Measurements from ENCODE around the gene ASMTL.

The ASMTL gene

DNA sequence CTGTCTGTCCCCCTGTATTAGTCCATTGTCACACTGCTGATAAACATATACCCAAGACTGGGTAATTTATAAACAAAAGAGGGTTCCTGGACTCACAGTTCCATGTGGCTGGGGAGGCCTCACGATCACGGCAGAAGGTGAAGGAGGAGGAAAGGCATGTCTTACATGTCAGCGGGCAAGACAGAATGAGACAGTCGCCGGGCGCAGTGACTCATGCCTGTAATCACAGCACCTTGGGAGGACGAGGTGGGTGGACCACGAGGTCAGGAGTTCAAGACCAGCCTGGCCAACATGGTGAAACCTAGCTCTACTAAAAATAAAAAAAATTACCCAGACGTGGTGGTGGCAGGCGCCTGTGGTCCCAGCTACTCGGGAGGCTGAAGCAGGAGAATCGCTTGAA lies 91.4 kb downstream of the ASMTL start:
- Histone ChIP-seq H3K27me3 (ENCODE audit: insufficient read depth, poor library complexity, severe bottlenecking) (no peaks in the 10 kb centered on the region), H3K9me3 (ENCODE audit: severe bottlenecking) (peaks cover 11% of the 10 kb centered on the region), H3K4me3 (ENCODE audit: severe bottlenecking) (no peak overlapping the region), H3K36me3 (ENCODE audit: low read depth) (no peaks in the 10 kb centered on the region), H3K4me1 (ENCODE audit: insufficient read depth, poor library complexity, severe bottlenecking) (no peaks in the 10 kb centered on the region), H3K27ac (ENCODE audit: poor library complexity, severe bottlenecking) (no peak overlapping the region)
- TF ChIP-seq, protein P1, sequence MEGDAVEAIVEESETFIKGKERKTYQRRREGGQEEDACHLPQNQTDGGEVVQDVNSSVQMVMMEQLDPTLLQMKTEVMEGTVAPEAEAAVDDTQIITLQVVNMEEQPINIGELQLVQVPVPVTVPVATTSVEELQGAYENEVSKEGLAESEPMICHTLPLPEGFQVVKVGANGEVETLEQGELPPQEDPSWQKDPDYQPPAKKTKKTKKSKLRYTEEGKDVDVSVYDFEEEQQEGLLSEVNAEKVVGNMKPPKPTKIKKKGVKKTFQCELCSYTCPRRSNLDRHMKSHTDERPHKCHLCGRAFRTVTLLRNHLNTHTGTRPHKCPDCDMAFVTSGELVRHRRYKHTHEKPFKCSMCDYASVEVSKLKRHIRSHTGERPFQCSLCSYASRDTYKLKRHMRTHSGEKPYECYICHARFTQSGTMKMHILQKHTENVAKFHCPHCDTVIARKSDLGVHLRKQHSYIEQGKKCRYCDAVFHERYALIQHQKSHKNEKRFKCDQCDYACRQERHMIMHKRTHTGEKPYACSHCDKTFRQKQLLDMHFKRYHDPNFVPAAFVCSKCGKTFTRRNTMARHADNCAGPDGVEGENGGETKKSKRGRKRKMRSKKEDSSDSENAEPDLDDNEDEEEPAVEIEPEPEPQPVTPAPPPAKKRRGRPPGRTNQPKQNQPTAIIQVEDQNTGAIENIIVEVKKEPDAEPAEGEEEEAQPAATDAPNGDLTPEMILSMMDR (IDR thresholded peaks at IDR 0.05; ENCODE audit: poor library complexity, severe bottlenecking): no peak
- ATAC-seq (ENCODE audit: low read depth) (no peak), DNase-seq (ENCODE audit: low spot score) (no peak)

DNA sequence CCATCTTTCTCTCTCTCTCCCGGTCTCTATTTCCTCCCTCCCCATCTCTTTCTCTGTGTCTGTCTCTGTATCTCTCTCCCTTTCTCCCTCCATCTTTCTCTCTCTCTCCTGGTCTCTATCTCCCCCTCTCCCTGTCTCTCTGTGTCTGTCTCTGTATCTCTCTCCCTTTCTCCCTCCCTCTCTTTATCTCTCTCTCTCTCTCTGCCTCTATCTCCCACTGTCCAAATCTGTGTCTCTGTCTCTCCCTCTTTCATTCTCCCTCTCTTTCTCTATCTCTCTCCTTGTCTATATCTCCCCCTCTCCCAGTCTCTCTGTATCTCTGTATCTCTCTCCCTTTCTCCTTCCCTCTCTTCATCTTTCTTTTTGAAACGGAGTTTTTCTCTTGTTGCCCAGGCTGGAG lies 92.5 kb downstream of the ASMTL start:
- H3K27me3 ChIP-seq (ENCODE audit: insufficient read depth, poor library complexity, severe bottlenecking): no peaks in the 10 kb centered on the region
- DNase-seq (ENCODE audit: low spot score) (no peak), ATAC-seq (ENCODE audit: low read depth) (no peak)
- TF ChIP-seq, protein P1 (IDR thresholded peaks at IDR 0.05; ENCODE audit: poor library complexity, severe bottlenecking): no peak
- no peaks in the 10 kb centered on the region for H3K4me1 ChIP-seq (ENCODE audit: insufficient read depth, poor library complexity, severe bottlenecking)
- no peak overlapping the region for H3K27ac ChIP-seq (ENCODE audit: poor library complexity, severe bottlenecking)
- no peaks in the 10 kb centered on the region for H3K36me3 ChIP-seq (ENCODE audit: low read depth)
- no peak overlapping the region for H3K4me3 ChIP-seq (ENCODE audit: severe bottlenecking)
- peaks cover 11% of the 10 kb centered on the region for H3K9me3 ChIP-seq (ENCODE audit: severe bottlenecking)

DNA sequence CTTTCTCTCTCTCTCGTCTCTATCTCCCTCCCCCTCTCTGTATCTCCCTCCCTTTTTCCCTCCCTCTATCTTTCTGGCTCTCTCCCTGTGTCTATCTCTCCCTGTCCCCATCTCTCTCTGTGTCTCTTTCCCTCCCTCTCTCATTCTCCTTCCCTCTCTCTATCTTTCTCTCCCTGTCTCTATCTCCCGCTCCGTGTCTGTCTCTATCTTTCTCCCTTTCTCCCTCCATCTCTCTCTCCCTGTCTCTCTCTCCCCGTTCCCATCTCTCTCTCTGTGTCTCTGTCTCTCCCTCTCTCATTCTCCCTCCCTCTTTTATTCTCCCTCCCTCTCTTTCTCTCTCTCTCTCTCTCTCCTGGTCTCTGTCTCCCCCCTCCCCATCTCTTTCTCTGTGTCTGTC lies 93.2 kb downstream of the ASMTL start:
- ATAC-seq (ENCODE audit: low read depth) (no peak), DNase-seq (ENCODE audit: low spot score) (no peak)
- no peak overlapping the region for H3K4me3 ChIP-seq (ENCODE audit: severe bottlenecking)
- no peaks in the 10 kb centered on the region for H3K36me3 ChIP-seq (ENCODE audit: low read depth)
- H3K9me3 ChIP-seq (ENCODE audit: severe bottlenecking): peaks cover 11% of the 10 kb centered on the region
- no peaks in the 10 kb centered on the region for H3K27me3 ChIP-seq (ENCODE audit: insufficient read depth, poor library complexity, severe bottlenecking)
- TF ChIP-seq, protein P1 (IDR thresholded peaks at IDR 0.05; ENCODE audit: poor library complexity, severe bottlenecking): no peak
- no peaks in the 10 kb centered on the region for H3K4me1 ChIP-seq (ENCODE audit: insufficient read depth, poor library complexity, severe bottlenecking)
- H3K27ac ChIP-seq (ENCODE audit: poor library complexity, severe bottlenecking): no peak overlapping the region

DNA sequence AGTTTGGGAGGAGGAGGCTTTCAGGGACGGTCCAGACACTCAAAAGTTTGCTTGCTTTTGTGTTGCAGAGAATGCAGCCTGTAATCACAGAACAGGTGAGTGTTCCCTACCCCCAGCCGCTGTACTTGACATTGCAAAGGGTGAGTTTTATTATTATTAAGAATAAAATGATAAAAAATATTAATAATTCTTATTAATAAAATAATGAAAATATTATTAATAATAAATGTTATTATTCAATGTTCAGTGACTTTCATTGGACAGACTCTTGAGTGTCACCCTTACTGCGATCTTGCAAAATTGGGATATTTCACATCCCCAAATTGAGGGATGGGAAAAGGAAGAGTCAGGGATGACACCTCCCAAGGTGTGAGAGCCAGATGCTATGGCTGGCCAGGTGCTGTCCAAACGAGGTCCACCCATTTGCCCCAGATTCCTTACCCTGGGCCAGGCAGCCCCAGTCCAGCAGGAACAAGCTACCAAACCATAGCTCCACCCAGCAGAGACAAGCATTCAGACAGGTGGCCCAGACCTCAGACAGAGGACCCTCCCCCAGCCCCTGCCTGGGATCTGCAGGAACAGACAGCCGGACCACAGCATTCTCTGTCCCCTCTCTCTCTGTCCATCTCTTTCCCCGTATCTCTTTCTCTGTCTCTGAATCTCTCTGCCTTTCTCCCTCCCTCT lies 93.8 kb downstream of the ASMTL start:
- H3K9me3 ChIP-seq (ENCODE audit: severe bottlenecking): peaks cover 9% of the 10 kb centered on the region
- ATAC-seq (ENCODE audit: low read depth) (0 out of 3 replicates have a peak, but pooled peaks have one; percentile 14), DNase-seq (ENCODE audit: low spot score) (no peak)
- H3K27ac ChIP-seq (ENCODE audit: poor library complexity, severe bottlenecking): no peak overlapping the region
- no peaks in the 10 kb centered on the region for H3K36me3 ChIP-seq (ENCODE audit: low read depth)
- TF ChIP-seq, protein P1 (IDR thresholded peaks at IDR 0.05; ENCODE audit: poor library complexity, severe bottlenecking): no peak
- H3K27me3 ChIP-seq (ENCODE audit: insufficient read depth, poor library complexity, severe bottlenecking): no peaks in the 10 kb centered on the region
- H3K4me1 ChIP-seq (ENCODE audit: insufficient read depth, poor library complexity, severe bottlenecking): no peaks in the 10 kb centered on the region
- H3K4me3 ChIP-seq (ENCODE audit: severe bottlenecking): no peak overlapping the region

DNA sequence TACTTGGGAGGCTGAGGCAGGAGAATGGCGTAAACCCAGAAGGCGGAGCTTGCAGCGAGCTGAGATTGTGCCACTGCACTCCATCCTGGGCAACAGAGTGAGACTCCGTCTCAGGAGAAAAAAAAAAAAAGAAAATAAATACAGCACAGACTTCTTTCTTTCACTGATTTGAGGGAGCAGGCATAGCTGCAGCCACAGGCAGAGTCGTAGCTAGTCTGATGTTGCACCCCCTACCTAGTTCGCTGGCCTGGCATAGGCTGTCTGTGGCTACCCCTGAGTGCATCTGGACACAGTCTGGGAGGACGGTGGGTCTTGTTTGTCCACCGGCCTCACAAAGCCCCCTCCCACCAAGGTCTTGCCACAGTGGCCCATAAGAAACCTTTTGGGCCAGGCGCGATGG lies 94.7 kb downstream of the ASMTL start:
- TF ChIP-seq, protein P1 (IDR thresholded peaks at IDR 0.05; ENCODE audit: poor library complexity, severe bottlenecking): no peak
- Histone ChIP-seq H3K4me3 (ENCODE audit: severe bottlenecking) (no peak overlapping the region), H3K4me1 (ENCODE audit: insufficient read depth, poor library complexity, severe bottlenecking) (no peaks in the 10 kb centered on the region), H3K9me3 (ENCODE audit: severe bottlenecking) (peaks cover 10% of the 10 kb centered on the region), H3K27ac (ENCODE audit: poor library complexity, severe bottlenecking) (no peak overlapping the region), H3K36me3 (ENCODE audit: low read depth) (no peaks in the 10 kb centered on the region), H3K27me3 (ENCODE audit: insufficient read depth, poor library complexity, severe bottlenecking) (no peaks in the 10 kb centered on the region)
- DNase-seq (ENCODE audit: low spot score) (no peak), ATAC-seq (ENCODE audit: low read depth) (no peak)
